ENCODE results near the gene SRSF10. TPM values are rescaled to one million over a fixed set of nuclear protein-coding genes. Genes with fewer than 3 reads are reported as not detected.

Gene SRSF10
- total and polyA plus RNA-seq, 4 donors: 55.1 to 251 (median 78.4) TPM

GRCh38 chr1:24005163-24005562 is 25.0 kb upstream of the SRSF10 start:
- Histone ChIP-seq H3K9ac (ENCODE audit: insufficient read depth in 1 of 2, low read length in 2 of 2) (no peak overlapping the region), H3K27ac (ENCODE audit: low read depth in 1 of 2, low read length in 1 of 2) (no peak overlapping the region), H3K9me3 (ENCODE audit: control insufficient read depth in 4 of 4, insufficient read depth in 3 of 4, low read length in 3 of 4) (peaks cover 0 to 3% (median 0%) of the 10 kb centered on the region in 4 donors), H3K27me3 (ENCODE audit: control insufficient read depth in 3 of 3, insufficient read depth in 3 of 3, low read length in 2 of 3) (no peaks in the 10 kb centered on the region), H3K36me3 (ENCODE audit: control insufficient read depth in 4 of 4, insufficient read depth in 4 of 4, low read length in 4 of 4) (no peaks in the 10 kb centered on the region), H3K4me1 (ENCODE audit: control insufficient read depth in 5 of 5, insufficient read depth in 5 of 5, low read length in 5 of 5) (peaks cover 0 to 2% (median 0%) of the 10 kb centered on the region in 5 donors), H3K4me3 (no peak overlapping the region)
- WGBS, 2 donors: 99% methylated on average over 3 of the region's 3 CpGs
- TF ChIP-seq CTCF (IDR thresholded peaks at IDR 0.05; ENCODE audit: control extremely low read depth, extremely low read depth): no peak
- DNase-seq (no peak), ATAC-seq (ENCODE audit: insufficient read depth, low FRiP score) (no peak)

GRCh38 chr1:24004132-24004531 is 24.0 kb upstream of the SRSF10 start:
- no peak for DNase-seq
- Histone ChIP-seq H3K4me1 (ENCODE audit: control insufficient read depth in 5 of 5, insufficient read depth in 5 of 5, low read length in 5 of 5) (peaks cover 0 to 2% (median 0%) of the 10 kb centered on the region in 5 donors), H3K27me3 (ENCODE audit: control insufficient read depth in 3 of 3, insufficient read depth in 3 of 3, low read length in 2 of 3) (no peaks in the 10 kb centered on the region), H3K9ac (ENCODE audit: insufficient read depth in 1 of 2, low read length in 2 of 2) (no peak overlapping the region), H3K9me3 (ENCODE audit: control insufficient read depth in 4 of 4, insufficient read depth in 3 of 4, low read length in 3 of 4) (peaks cover 0 to 3% (median 0%) of the 10 kb centered on the region in 4 donors), H3K36me3 (ENCODE audit: control insufficient read depth in 4 of 4, insufficient read depth in 4 of 4, low read length in 4 of 4) (no peaks in the 10 kb centered on the region), H3K4me3 (no peak overlapping the region), H3K27ac (ENCODE audit: low read depth in 1 of 2, low read length in 1 of 2) (no peak overlapping the region)
- no peak for TF ChIP-seq CTCF (IDR thresholded peaks at IDR 0.05; ENCODE audit: control extremely low read depth, extremely low read depth)
- 91 to 92% methylated on average over 5 of the region's 5 CpGs for WGBS, 2 donors
- ATAC-seq (ENCODE audit: insufficient read depth, low FRiP score): no peak

GRCh38 chr1:24003331-24003972 is 23.3 kb upstream of the SRSF10 start:
- Histone ChIP-seq H3K27ac (ENCODE audit: low read depth in 1 of 2, low read length in 1 of 2) (peak overlapping the region in 1 of 2 donors; percentile 14), H3K9me3 (ENCODE audit: control insufficient read depth in 4 of 4, insufficient read depth in 3 of 4, low read length in 3 of 4) (peaks cover 0 to 3% (median 0%) of the 10 kb centered on the region in 4 donors), H3K36me3 (ENCODE audit: control insufficient read depth in 4 of 4, insufficient read depth in 4 of 4, low read length in 4 of 4) (no peaks in the 10 kb centered on the region), H3K4me3 (no peak overlapping the region), H3K27me3 (ENCODE audit: control insufficient read depth in 3 of 3, insufficient read depth in 3 of 3, low read length in 2 of 3) (no peaks in the 10 kb centered on the region), H3K4me1 (ENCODE audit: control insufficient read depth in 5 of 5, insufficient read depth in 5 of 5, low read length in 5 of 5) (peaks cover 0 to 3% (median 0%) of the 10 kb centered on the region in 5 donors), H3K9ac (ENCODE audit: insufficient read depth in 1 of 2, low read length in 2 of 2) (no peak overlapping the region)
- ATAC-seq (ENCODE audit: insufficient read depth, low FRiP score) (no peak), DNase-seq (peak in 1 of 3 donors; percentile 35)
- 31 to 46% methylated on average over 4 of the region's 4 CpGs for WGBS, 2 donors
- TF ChIP-seq CTCF (IDR thresholded peaks at IDR 0.05; ENCODE audit: control extremely low read depth, extremely low read depth): no peak
